Esophagus muscularis mucosa (tissue), 3 donors: ENCODE results near the gene PIK3C2G.
"Not testable (repeated sequence)": the region's sequence is repeated elsewhere in the genome, so short reads cannot be mapped to it uniquely, and the experiment has no call there.

Experiments
- CTCF ChIP-seq, 3 experiments: fragments of 200-600 bp in 2 of 3; fragments of 450-650 bp in 1 of 3; sonication (generic) in 2 of 3; IDR thresholded peaks; one replicate each; pipeline ENCODE4 v1.5.1; 2017 to 2019; ENCODE audit warnings: antibody characterized with exemption in 3 of 3, mild to moderate bottlenecking in 2 of 3, moderate library complexity in 1 of 3
- EP300 ChIP-seq: sonication (generic); formaldehyde crosslinking; IDR thresholded peaks from one replicate; pipeline ENCODE4 v1.6.1; 2017; ENCODE audit warnings: antibody characterized with exemption

- not testable (repeated sequence) for TF ChIP-seq CTCF (IDR thresholded peaks at IDR 0.05); EP300
Measured at GRCh38 chr12:18500736-18501135, 239.4 kb downstream of the PIK3C2G start.
